IMR-90 (cell line): ENCODE data around the gene ARHGAP28. TPM values are rescaled to one million over a fixed set of nuclear protein-coding genes. Genes with fewer than 3 reads are reported as not detected.

Experiments
- ATAC-seq: fragments of 200-7000 bp; cut with Tn5 transposase; 2 replicates; pipeline ENCODE4 v1.9.1; 2020; ENCODE audit warnings: low read depth, mild to moderate bottlenecking, moderate library complexity
- BruUV-seq: library from RNA; stranded (reverse); fragments of 400-500 nt; replicated peaks from 2 replicates; lab custom pipeline; 2021; lab: Mats Ljungman, UMichigan
- CTCF ChIA-PET: fragments of 300-600 bp; formaldehyde crosslinking; extraction: SDS; loops from one replicate; lab custom pipeline; 2021; ENCODE audit warnings: antibody characterized with exemption; lab: Yijun Ruan, JAX
- POLR2A ChIA-PET: fragments of 300-600 bp; sonication (Branson Sonifier 250); formaldehyde crosslinking; loops from one replicate; lab custom pipeline; 2022; ENCODE audit warnings: antibody characterized with exemption; ENCODE audit not compliant: unreplicated experiment; lab: Charles Lee
- DNase-seq: peaks from one replicate; pipeline ENCODE4 v3.0.0; 2013
- H2AFZ ChIP-seq: replicated peaks from 2 replicates; pipeline ENCODE3; 2013; ENCODE audit warnings: low read length, mild to moderate bottlenecking; ENCODE audit not compliant: poor library complexity
- H2AK5ac ChIP-seq: 2 replicates; pipeline ENCODE4 v1.6.1; 2013; ENCODE audit warnings: low read depth, low read length, inconsistent platforms
- H2AK9ac ChIP-seq: replicated peaks from 2 replicates; pipeline ENCODE3; 2013; ENCODE audit warnings: mild to moderate bottlenecking, low read depth, low read length, moderate library complexity; ENCODE audit not compliant: poor library complexity
- H2BK120ac ChIP-seq: 2 replicates; pipeline ENCODE4 v1.6.1; 2013; ENCODE audit warnings: low read depth, low read length, inconsistent platforms
- H2BK15ac ChIP-seq: 3 replicates; pipeline ENCODE4 v1.6.1; 2013; ENCODE audit warnings: low read depth, low read length, inconsistent platforms
- H2BK20ac ChIP-seq: 2 replicates; pipeline ENCODE4 v1.6.1; 2013; ENCODE audit warnings: low read depth, mild to moderate bottlenecking, inconsistent platforms, low read length, moderate library complexity
- H2BK5ac ChIP-seq: 2 replicates; pipeline ENCODE4 v1.6.1; 2013; ENCODE audit warnings: mild to moderate bottlenecking, low read depth, low read length, inconsistent platforms; ENCODE audit not compliant: poor library complexity, severe bottlenecking
- H3K14ac ChIP-seq: replicated peaks from 2 replicates; pipeline ENCODE4 v1.6.1; 2013; ENCODE audit warnings: low read depth, low read length, inconsistent platforms
- H3K18ac ChIP-seq: 2 replicates; pipeline ENCODE4 v1.6.1; 2013; ENCODE audit warnings: low read depth, low read length, control low read depth
- H3K23ac ChIP-seq: 2 replicates; pipeline ENCODE4 v1.6.1; 2013; ENCODE audit warnings: low read depth, low read length, inconsistent platforms
- H3K27ac ChIP-seq: 2 replicates; pipeline ENCODE4 v1.5.1; 2013; ENCODE audit warnings: mild to moderate bottlenecking, control low read depth, low read length; ENCODE audit not compliant: insufficient read depth
- H3K27me3 ChIP-seq: 2 replicates; pipeline ENCODE4 v1.6.1; 2013; ENCODE audit warnings: low read length; ENCODE audit not compliant: control insufficient read depth, insufficient read depth
- H3K36me3 ChIP-seq: 2 replicates; pipeline ENCODE4 v1.6.1; 2013; ENCODE audit warnings: low read length, mixed read lengths; ENCODE audit not compliant: control insufficient read depth, insufficient read depth
- H3K4ac ChIP-seq: 2 replicates; pipeline ENCODE4 v1.6.1; 2013; ENCODE audit warnings: low read depth, low read length, inconsistent platforms
- H3K4me1 ChIP-seq: 2 replicates; pipeline ENCODE4 v1.6.1; 2013; ENCODE audit warnings: low read length, mixed read lengths; ENCODE audit not compliant: control insufficient read depth, insufficient read depth
- H3K4me2 ChIP-seq: 2 replicates; pipeline ENCODE4 v1.6.1; 2013; ENCODE audit warnings: low read depth, mild to moderate bottlenecking, control low read depth, low read length, moderate library complexity
- H3K4me3 ChIP-seq: 2 replicates; pipeline ENCODE4 v1.5.1; 2013; ENCODE audit warnings: low read depth, mild to moderate bottlenecking, control low read depth, low read length, moderate library complexity; ENCODE audit not compliant: insufficient read depth
- H3K56ac ChIP-seq: 2 replicates; pipeline ENCODE4 v1.6.1; 2013; ENCODE audit warnings: low read length, inconsistent platforms; ENCODE audit not compliant: insufficient read depth; ENCODE audit errors: extremely low read depth
- H3K79me1 ChIP-seq, 2 experiments: 2 replicates each; pipeline ENCODE4 v1.6.1; 2013; ENCODE audit warnings: low read length in 2 of 2, inconsistent platforms in 1 of 2, low read depth in 1 of 2
- H3K9ac ChIP-seq: 2 replicates; pipeline ENCODE4 v1.6.1; 2013; ENCODE audit warnings: low read depth, low read length, control low read depth
- H3K9me1 ChIP-seq: 2 replicates; pipeline ENCODE4 v1.6.1; 2013; ENCODE audit warnings: low read length, inconsistent platforms; ENCODE audit not compliant: insufficient read depth
- H3K9me3 ChIP-seq: 2 replicates; pipeline ENCODE4 v1.6.1; 2013; ENCODE audit warnings: low read length; ENCODE audit not compliant: control insufficient read depth, insufficient read depth
- H4K20me1 ChIP-seq: 2 replicates; pipeline ENCODE4 v1.6.1; 2013; ENCODE audit warnings: low read length, inconsistent platforms; ENCODE audit not compliant: insufficient read depth
- H4K5ac ChIP-seq: 2 replicates; pipeline ENCODE4 v1.6.1; 2013; ENCODE audit warnings: mild to moderate bottlenecking, low read depth, low read length, control low read depth
- H4K8ac ChIP-seq, 2 experiments: 2 replicates each; pipeline ENCODE4 v1.6.1; 2013; ENCODE audit warnings: low read depth in 2 of 2, low read length in 2 of 2, control low read depth in 1 of 2, inconsistent platforms in 1 of 2
- H4K91ac ChIP-seq: 2 replicates; pipeline ENCODE4 v1.6.1; 2013; ENCODE audit warnings: low read depth, low read length, inconsistent platforms; ENCODE audit not compliant: insufficient read depth
- CHD1 ChIP-seq: IDR thresholded peaks from 2 replicates; pipeline ENCODE4 v1.6.1; 2012; ENCODE audit warnings: low read depth, low read length, improper control_type of control experiment
- MAFK ChIP-seq: IDR thresholded peaks from 2 replicates; pipeline ENCODE4 v1.6.1; 2012; ENCODE audit warnings: low read depth, low read length, improper control_type of control experiment
- RCOR1 ChIP-seq: IDR thresholded peaks from 2 replicates; pipeline ENCODE4 v1.6.1; 2012; ENCODE audit warnings: mild to moderate bottlenecking, low read length, improper control_type of control experiment; ENCODE audit not compliant: insufficient replicate concordance
- WGBS, 2 experiments: methylation state at CpG; one replicate each; pipeline versions ENCODE4 v1.1.5 to v1.1.7; 2013; ENCODE audit warnings: missing lambda C conversion rate in 2 of 2; ENCODE audit not compliant: insufficient read length in 1 of 2; ENCODE audit errors: extremely low coverage in 2 of 2; 5-methylcytosine and 5-hydroxymethylcytosine counted together
- dilution Hi-C: fragments of 300-500 bp; cut with HindIII; formaldehyde crosslinking; loops from one replicate; pipeline ENCODE4 v1.14.3; 2018; ENCODE audit warnings: low sequenced_read_pairs; ENCODE audit not compliant: unreplicated experiment
- in situ Hi-C: fragments of 300-500 bp; cut with MboI; formaldehyde crosslinking; loops from 3 replicates; pipeline ENCODE4 v1.14.3; 2019; ENCODE audit warnings: low sequenced_read_pairs, inconsistent platforms, mixed read lengths
- intact Hi-C: fragments of 100-400 bp; cut with micrococcal nuclease; formaldehyde crosslinking; loops from 2 replicates; pipeline ENCODE4 v1.10.0; 2022
- polyA plus RNA-seq, 3 experiments: library from polyadenylated mRNA; depleted of rRNA; stranded (reverse); fragments of >200 nt; gene quantifications; 2 replicates each; pipeline ENCODE4 v1.2.3, GENCODE V29; 2012; ENCODE audit warnings: low replicate concordance in 1 of 3
- total RNA-seq: library from RNA; depleted of rRNA; stranded (reverse); fragments of >200 nt; gene quantifications from 2 replicates; pipeline ENCODE4 v1.2.3, GENCODE V29; 2012

The ARHGAP28 gene
- total and polyA plus RNA-seq, 2 of the 4 experiments (the other 2 are of a cell fraction), result 1.8 to 3.8 TPM

- TF ChIP-seq CHD1 (no peak), RCOR1 (no peak), MAFK (no peak)
- Histone ChIP-seq H2BK5ac (no peak overlapping the region), H3K27me3 (no peaks in the 10 kb centered on the region), H2AK5ac (no peak overlapping the region), H2AFZ (no peak overlapping the region), H3K79me1 (no peaks in the 10 kb centered on the region), H4K8ac (no peak overlapping the region), H2BK20ac (no peak overlapping the region), H2AK9ac (no peak overlapping the region), H3K9me1 (no peaks in the 10 kb centered on the region), H4K91ac (no peak overlapping the region), H2BK120ac (no peak overlapping the region), H4K20me1 (no peaks in the 10 kb centered on the region), H3K27ac (no peak overlapping the region), H3K4ac (no peak overlapping the region), H3K9me3 (no peaks in the 10 kb centered on the region), H3K9ac (no peak overlapping the region), H3K18ac (no peak overlapping the region), H2BK15ac (no peak overlapping the region), H3K14ac (no peak overlapping the region), H3K4me1 (no peaks in the 10 kb centered on the region; the same call in 1 of the 2 replicates), H3K4me2 (no peak overlapping the region), H4K5ac (no peak overlapping the region), H3K56ac (no peak overlapping the region), H3K36me3 (peaks cover 11% of the 10 kb centered on the region), H3K4me3 (no peak overlapping the region), H3K23ac (no peak overlapping the region)
- BruUV-seq, result no TSS peak
- in situ Hi-C loops, result no loop called here
- intact Hi-C loops, result no loop called here
- dilution Hi-C loops, result no loop called here
- WGBS, 2 experiments, result 94% methylated on average over 2 of the region's 3 CpGs; no CpG with 5 or more reads in 1 of the 2 experiments
- ChIA-PET POLR2A (no interaction called here), CTCF (no interaction called here)
- ATAC-seq (no peak), DNase-seq (no peak)
These were observed 112.6 kb downstream of the ARHGAP28 start for GRCh38 chr18:6842081-6842480.
